DMS153 (cell line): Measurements from ENCODE around the gene DYRK3.
"Not testable (repeated sequence)": the region's sequence is repeated elsewhere in the genome, so short reads cannot be mapped to it uniquely, and the experiment has no call there.

Experiments used
- DNase-seq: peaks from one replicate; lab custom pipeline; 2025; lab: John Stamatoyannopoulos, UW

DYRK3 gene

DNA sequence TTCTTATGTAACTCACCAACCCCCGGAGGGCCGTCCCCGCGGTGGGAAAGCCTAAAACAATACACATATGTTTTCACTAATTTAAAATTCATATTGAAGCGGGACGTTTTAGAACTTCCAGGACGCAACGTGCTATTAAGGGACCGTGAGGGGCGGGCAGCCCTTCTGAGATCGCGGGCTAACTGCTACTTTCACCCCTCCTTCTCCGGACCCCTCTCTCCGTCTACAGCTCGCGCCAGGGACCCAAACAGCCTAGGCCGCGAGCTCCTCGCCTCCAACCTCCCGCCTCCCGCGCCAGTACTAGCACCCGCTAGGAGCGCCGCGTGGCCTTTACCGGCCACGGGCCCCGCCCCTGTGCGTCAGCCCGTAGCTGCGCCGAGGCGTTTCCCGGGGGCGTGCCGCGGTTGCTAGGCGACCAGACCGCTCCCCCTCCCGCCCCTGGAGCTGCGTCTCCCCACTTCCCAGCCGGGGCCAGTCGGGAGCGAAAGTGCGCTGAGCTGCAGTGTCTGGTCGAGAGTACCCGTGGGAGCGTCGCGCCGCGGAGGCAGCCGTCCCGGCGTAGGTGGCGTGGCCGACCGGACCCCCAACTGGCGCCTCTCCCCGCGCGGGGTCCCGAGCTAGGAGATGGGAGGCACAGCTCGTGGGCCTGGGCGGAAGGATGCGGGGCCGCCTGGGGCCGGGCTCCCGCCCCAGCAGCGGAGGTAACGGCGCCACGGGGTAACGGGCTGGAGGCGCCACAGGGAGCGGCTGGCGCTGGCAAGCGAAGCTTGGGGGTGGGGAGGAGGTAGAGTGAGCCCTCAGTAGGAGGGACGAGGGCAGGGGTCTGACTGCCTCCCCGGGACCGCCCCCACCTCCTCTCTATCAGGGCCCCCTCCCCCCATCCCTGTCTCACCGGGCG, at the start of gene DYRK3:
DYRK3 (plus strand) TSS at position 457 of the 898 bp plus-strand sequence; CDS start at position 625, 168 bp downstream.
- peak; percentile 97 for DNase-seq

DNA sequence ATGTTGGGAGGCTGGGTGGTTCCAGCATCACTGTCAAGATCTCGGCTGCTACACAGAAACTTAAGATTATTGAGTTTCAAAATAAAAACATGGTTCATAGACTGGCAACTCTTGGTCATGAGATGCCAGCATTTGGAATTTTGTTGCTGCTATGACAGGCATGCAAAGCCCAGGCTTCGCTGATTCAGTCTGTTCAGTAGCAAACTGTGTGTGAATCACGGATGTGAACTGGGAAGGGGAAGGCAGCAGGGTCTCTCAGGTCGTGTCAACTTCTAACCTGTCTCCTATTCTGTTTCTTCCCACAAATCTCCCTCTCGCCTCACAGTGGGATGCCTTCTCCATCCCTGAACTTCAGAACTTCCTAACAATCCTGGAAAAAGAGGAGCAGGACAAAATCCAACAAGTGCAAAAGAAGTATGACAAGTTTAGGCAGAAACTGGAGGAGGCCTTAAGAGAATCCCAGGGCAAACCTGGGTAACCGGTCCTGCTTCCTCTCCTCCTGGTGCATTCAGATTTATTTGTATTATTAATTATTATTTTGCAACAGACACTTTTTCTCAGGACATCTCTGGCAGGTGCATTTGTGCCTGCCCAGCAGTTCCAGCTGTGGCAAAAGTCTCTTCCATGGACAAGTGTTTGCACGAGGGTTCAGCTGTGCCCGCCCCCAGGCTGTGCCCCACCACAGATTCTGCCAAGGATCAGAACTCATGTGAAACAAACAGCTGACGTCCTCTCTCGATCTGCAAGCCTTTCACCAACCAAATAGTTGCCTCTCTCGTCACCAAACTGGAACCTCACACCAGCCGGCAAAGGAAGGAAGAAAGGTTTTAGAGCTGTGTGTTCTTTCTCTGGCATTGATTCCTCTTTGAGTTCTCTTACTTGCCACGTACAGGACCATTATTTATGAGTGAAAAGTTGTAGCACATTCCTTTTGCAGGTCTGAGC, 48.6 kb upstream of the DYRK3 start:
- DNase-seq: no peak

DNA sequence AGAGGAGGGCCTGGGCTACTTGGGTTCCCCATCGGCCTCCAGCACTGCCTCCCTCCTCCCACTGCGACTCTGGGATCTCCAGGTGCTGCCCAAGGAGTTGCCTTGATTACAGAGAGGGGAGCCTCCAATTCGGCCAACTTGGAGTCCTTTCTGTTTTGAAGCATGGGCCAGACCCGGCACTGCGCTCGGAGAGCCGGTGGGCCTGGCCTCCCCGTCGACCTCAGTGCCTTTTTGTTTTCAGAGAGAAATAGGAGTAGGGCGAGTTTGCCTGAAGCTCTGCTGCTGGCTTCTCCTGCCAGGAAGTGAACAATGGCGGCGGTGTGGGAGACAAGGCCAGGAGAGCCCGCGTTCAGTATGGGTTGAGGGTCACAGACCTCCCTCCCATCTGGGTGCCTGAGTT, 47.4 kb upstream of the DYRK3 start:
- no peak for DNase-seq

DNA sequence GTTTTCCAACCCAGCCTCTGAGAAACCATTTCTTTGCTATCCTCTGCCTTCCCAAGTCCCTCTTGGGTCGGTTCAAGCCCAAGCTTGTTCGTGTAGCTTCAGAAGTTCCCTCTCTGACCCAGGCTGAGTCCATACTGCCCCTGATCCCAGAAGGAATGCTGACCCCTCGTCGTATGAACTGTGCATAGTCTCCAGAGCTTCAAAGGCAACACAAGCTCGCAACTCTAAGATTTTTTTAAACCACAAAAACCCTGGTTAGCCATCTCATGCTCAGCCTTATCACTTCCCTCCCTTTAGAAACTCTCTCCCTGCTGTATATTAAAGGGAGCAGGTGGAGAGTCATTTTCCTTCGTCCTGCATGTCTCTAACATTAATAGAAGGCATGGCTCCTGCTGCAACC, 46.8 kb upstream of the DYRK3 start:
- no peak for DNase-seq

DNA sequence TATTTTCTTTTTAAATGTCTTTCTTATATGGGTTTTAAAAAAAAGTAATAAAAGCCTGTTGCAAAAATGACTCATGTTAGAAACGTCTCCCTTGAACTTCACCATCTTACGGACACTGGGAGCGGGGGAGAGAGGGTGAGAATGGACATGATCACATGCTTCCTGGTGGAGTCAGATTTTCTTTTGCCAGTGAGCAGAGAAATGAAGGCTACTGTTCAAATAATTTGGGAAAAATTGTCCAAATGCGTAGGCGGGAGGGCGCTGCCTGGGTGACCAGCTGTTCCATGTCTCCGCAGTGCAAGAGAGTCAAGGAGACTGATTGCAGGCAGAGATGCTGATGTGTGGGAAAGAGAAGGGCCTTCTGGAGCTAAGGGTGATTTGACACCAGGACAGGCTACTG, 46.1 kb upstream of the DYRK3 start:
- no peak for DNase-seq

DNA sequence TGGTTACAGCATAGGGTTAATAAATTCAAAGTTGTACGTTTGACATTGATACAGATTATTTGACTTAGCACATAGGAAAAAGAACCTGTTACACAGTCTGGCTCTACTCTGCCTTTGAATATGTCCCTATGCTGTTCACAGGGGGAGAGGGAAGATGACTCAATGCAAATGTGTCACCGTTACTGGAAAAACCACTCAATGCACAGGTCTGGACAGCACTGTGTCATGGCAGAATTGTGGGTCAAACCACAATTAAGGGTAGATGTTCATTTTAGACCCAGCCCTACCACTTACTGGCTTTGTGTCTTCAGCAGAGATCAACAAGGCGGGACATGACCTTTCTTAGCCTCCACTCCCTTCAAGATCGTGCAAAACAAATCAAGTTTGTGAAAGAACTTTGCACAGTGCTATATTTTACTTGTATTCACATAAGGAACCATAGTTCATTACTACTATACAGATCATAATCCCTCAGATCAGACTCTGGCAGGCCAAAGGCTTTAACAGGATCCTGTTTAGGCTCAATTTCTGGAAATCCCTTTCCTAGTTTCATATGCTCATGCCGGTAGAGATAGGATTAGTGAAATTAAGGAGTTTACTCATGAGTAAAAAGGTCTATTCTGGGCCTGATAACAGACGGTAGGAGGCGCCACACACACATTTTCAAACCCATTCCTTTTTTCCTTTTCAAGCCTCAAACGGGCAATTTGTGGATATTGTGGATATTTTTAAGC, 45.1 kb upstream of the DYRK3 start:
- no peak for DNase-seq

DNA sequence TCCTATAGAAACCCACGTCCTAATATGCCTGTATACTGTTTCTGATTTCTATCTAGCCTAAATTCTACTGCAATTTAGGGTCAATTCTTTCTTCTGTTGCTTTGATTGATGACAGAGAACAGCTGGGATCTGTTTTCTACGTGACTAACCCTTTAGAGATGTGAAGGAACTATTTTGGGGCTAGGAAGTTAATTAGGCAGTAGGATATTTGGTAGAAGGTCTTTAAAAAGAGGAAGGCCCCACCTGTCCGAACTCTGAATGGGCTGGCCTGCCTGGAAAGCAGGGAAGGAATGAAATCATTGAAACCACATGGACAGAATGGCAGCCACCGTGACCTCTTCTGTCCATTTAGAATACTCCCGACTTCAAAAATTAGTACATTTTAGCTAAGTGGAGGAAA, 44.1 kb upstream of the DYRK3 start:
- DNase-seq: no peak

DNA sequence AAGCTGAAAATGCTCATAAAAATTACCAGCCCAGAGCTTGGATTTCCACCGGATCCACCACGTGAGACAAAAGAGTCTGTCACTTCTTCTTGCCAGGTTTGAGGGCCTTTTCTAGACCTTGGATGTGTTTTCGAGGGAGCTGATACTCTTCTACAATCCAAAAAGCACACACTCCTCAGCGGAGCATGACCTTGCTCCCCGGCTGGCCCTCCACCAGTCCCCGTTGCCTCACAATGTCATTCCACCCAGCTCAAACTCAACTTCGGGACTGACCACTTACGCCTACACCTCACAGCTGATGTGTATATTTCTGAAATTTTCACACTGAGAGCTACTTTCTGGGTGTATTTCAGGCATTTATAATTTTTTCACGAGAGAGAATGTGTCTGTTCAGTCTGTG, 43.6 kb upstream of the DYRK3 start:
- DNase-seq: no peak

DNA sequence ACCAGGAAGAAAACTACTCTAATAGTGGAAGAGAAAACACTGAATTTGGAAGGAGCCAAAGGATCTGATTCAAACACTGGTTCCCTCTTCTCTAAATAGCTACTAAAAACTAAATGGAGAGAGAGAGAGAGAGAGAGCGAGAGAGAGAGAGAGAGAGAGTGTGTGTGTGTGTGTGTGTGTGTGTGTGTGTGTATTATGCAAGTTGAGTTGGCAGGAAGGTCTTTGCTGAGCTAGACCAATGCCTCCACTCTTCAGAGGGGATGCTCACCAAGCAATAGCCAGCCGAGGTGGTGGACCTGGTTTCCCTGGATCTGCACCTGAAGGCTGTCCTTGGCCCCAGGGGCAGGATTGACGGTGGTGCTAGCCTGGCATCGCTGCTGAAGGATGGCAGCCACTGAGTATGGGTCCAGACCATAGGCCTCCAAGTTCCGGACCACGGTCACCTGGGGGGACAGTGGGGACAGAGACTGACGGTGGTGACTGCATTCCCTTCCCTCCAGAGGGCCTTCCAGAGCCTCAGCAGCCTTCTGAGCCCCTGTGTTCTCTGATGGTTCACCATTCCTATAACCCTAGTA, 41.9 kb upstream of the DYRK3 start:
- DNase-seq: no peak

DNA sequence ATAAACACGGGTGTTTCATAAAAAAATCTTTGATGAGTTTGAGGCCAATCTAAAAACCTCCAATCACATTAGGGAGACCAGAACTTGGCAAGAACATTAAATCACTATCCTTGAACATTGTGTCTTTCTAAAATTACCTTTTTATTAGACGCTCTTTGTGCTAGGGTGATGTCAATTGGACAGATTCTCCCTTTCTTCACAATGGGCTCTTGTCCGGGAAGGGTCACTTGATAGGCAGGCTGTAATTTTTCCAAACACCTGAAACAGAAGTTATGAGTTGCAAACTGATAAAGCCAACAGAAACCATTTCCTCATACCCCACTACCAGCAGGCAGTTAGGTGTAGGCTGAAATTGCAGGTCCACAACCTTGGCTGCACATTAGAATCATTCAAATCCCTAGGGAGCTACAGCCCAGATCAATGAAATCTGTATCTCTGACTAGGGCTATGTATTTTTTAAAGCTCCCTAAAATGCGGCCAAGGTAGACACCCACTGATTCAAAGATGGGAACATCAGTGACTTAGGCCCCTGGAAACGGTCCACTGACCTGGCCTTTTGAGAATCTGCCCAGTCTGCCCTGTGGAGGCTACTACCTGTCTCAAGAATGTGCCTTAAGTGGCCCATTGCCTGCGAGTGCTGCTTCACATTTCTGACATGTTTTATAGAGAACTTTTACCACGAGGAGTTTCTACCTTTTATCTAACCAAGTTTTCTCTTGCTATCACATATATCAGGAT, 39.6 kb upstream of the DYRK3 start:
- no peak for DNase-seq

DNA sequence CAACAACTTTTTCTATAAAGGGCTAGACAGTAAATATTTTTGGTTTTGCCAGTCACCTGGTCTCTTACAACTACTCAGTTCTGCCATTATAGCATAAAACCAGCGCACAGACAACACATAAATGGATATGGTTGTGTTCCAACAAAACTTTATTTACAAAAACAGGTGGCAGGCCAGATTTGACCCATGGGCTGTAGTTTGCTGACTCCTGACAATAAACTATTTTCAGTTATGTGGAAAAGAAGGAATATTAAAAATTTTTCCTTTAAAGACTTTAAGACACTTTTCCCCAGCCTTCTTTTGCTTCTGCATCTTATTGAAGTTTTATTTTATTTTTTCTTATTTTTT, 39.0 kb upstream of the DYRK3 start:
- DNase-seq: no peak

DNA sequence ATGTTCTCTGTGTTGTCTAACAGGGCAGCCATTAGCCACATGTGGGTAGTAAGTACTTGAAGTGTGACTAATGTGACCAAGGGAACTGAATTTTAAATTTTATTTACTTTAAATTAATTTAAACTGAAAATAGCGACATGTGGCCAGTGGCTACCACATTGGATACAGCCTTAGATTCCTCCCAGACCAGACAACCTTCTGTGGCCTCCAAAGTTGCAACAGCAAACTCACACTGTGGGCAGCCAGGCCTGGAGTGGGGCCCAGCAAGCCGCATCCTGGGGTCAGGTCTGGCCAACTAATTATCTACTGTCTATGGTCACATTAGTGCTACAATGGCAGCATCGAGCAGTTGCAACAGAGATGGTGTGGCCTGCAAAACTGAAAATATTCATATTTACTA, 34.8 kb upstream of the DYRK3 start:
- no peak for DNase-seq

DNA sequence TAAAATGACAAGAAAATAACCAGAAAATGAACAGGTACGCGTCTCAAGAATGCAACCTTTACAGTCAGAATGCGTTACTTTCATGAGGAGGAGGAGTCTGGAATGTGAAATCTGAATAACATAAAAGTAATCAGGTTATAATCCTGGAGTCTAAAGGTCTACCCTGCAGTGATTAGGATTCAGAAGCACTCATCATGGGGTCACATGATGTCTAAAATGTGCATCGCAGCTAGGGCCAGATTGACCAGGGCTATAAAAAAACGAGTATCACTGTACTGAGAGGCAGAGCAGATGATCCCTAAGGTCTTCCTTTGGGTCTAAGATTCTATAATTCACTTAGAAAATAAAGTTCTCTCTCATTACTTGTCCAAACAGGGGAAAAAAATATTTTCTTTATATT, 30.5 kb upstream of the DYRK3 start:
- no peak for DNase-seq

DNA sequence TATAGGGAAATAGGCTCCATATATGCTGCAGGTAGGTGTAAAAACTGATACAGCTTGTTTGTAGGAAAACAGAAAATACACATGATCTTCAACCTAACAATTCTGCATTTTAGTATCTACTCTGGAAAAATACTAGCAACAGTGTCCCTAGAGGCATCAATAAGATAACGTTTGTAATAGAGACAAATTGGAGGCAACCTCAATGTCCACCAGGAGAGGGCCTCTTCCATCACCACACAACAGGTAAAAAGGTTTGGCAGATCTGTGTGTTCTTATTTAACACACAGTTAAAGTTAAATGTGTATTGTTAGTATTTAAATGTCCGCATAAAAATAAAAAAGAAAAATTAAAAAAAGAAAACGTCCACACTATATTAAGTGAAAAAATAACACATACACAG, 28.5 kb upstream of the DYRK3 start:
- DNase-seq: peak; percentile 36

DNA sequence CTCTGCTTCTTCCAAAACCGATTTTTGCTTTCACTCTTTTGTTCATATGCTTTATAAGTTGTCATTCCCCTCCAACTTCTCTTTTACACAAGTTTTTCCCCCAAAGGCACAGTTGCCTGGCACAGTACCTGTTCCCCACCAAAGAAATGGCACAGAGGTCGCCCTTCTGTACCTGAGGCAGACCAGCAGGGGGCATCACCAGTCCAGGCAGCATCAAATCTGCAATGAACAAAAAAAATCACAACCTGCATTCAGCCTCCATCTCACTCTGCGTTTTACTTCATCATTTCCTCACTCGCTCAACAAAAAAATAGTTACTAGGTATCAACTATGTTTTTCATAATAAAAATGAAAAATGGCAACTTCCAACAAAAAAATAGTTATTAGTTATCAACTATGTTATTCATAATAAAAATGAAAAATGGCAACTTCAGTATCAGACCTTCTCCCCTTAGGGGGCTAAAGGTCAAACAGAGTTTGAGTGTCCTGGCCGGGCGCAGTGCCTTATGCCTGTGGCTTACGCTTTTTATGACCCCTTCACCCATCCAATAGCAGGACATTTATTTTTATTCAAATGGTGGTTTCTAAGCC, 27.1 kb upstream of the DYRK3 start:
- DNase-seq: no peak

DNA sequence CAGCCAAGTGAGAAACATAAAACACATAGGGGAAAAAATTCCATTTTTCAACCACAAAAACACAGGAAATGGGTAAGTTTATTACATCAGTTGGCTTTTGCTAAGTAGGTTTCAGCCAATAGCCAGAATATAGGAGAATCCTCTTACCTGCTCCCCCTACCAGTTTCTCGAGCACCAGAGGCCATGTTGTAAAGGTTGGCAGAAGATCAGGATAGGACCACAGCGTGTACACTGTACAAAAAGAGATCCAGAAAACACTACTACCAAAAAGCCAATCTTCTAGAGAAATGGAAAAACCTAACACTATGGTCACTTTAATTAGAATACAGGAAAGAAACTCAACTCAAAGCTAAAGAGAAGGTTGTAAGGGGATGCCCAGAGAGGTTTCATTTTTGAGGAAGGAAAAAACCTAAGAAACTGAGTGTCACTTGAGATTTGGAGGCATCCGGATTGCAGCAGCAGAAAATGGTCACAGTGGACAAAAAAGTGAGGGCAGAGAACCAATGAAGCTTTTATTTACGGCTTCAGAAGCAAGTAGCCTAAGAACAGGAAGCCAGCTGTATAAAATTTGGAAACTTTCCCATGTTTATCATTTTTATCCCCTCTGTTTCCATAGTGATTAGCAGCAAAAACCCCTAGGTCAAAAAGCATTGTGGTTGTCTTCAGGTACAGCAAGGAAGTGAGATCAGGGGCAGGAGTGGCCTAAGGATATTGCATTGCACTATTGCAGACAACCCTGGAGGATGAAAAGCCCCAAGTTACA, 25.9 kb upstream of the DYRK3 start:
- DNase-seq: no peak

DNA sequence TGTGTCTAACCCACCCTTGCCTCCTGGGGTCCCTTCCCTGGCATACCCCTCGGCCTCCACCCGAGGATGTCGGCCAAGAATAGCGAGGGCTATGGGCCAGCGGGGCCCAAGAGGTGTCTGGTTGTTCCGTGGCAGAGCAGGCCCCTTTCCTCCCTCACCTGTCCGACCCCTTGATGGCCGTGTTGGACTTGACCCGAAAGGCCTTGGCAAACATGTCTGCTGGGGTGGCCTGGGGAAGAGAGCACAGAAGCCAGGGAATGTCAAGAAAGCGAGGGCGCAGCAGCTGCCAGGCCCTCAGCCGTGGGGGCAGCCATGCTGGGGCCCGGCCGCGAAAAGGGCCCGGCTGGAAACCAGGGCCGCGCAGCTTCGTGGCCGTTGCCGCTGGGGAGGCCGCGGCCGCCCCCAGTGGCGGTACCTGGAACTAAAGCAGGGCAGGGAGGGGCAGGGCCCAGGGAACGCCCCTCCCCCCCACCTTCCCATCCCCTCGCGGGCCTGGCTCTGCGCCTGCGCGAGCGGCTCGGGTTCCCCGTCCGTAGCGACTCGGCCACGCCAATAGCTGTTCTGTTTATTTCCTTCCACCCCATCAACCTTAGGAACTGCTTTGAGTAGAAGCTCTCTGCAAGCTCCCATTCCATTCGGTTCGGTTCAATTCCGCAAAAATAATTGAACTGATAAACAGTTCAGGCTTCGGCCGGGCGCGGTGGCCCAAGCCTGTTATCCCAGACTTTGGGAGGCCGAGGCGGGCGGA, 23.0 kb upstream of the DYRK3 start, which contains the start of gene EIF2D:
EIF2D (minus strand) TSS at position 337 of the 748 bp plus-strand sequence; CDS start at position 214, 123 bp downstream.
- DNase-seq: peak; percentile 92

DNA sequence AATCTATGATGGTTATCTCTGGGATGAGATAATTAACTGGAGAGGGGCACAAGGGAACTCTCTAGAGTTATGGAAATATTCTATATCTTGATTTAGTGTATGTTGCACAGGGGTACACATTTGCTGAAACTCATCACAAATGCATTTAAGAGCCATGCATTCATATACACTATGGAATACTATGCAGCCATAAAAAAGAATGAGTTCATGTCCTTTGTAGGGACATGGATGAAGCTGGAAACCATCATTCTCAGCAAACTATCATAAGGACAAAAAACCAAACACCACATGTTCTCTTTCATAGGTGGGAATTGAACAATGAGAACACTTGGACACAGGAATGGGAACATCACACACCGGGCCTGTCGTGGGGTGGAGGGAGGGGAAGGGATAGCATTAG, 8.9 kb upstream of the DYRK3 start:
- DNase-seq: not testable (repeated sequence)

DNA sequence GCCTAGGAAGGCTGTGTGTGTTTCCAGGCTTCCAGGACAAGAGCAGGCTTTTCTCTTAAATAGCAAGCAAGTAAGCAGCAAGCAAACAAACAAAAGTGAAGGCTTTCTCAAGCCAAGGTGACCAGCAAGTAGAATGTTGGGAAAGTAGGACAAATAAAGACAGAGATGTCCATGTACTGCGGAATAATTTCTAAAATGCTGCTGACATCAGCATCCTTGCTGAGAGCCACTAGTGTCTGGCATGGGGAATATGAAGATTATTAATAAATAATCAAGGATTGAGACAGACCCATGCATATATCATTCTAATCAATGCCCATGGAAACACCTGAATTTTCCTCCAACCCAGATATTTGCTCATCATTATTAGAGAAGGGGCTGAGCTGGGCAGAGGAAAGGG, 6.4 kb upstream of the DYRK3 start:
- no peak for DNase-seq
